Lower leg skin (tissue), 3 donors: ENCODE results near the gene RNASE8.

ENCODE experiments used
- CTCF ChIP-seq, 3 donors: fragments of 450-650 bp; IDR thresholded peaks; one replicate each; pipeline ENCODE4 v1.5.1; 2016; ENCODE audit warnings: antibody characterized with exemption in 3 of 3, mild to moderate bottlenecking in 3 of 3, moderate library complexity in 2 of 3
- POLR2A ChIP-seq, 2 donors: fragments of 450-650 bp; IDR thresholded peaks; one replicate each; pipeline ENCODE4 v1.6.1; 2016 to 2017; ENCODE audit warnings: antibody characterized with exemption in 2 of 2, mild to moderate bottlenecking in 1 of 2, moderate library complexity in 1 of 2

DNA sequence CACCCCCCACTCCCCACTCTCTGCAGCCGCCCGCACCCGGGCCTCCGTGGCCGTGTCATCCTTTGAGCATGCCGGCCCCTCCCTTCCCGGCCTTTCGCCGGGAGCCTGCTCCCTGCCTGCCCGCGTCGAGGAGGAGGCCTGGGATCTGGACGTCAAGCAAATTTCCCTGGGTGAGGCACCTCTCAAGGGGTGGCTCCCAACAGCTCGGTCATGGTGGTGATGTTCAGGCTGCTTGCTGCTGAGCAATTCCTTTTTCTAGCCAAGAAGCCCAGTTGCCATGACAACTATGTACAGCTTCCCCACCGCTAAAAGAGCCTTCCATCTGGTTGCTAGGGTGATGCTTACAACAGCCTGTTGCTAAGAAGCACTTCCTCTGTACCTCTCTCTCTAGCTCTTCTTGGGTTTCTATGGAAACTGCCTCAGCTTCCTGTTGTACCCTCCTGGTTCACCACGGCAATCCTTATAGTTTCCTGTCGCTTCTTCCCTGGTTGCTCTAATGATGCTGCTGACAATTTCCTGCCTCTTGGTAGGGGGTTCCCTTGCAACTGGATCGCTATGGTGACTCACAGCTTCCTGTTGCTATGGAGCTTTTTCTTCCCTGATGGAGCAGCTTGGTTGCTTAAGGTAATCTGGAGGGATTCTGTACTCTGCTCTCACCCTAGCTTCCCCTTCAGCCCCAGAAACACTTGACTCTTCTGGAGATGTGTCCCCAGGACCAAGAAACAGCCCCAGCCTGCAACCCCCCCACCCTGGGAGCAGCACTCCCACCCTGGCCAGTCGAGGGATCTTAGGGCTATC is 29.9 kb downstream of the RNASE8 start:
- TF ChIP-seq CTCF (IDR thresholded peaks at IDR 0.05) = no peak
- no peak for TF ChIP-seq POLR2A (IDR thresholded peaks at IDR 0.05)
